Coronary artery (tissue), 2 donors: Measurements from ENCODE around the gene SYNE1.
A peak's percentile ranks its signal among the peaks of the same experiment; 100 is the strongest.

Source experiments
- DNase-seq: peaks from one replicate; pipeline ENCODE4 v3.0.0-alpha.2; 2017; ENCODE audit warnings: low spot score
- H3K27ac ChIP-seq, 2 donors: fragments of 200-600 bp; sonication (generic); one replicate each; pipeline ENCODE4 v1.5.1; 2016 to 2019
- H3K4me3 ChIP-seq: fragments of 200-600 bp; sonication (generic); 2 replicates; pipeline ENCODE4 v1.5.1; 2016; ENCODE audit warnings: mild to moderate bottlenecking, moderate library complexity
- CTCF ChIP-seq: fragments of 200-600 bp; sonication (generic); IDR thresholded peaks from one replicate; pipeline ENCODE4 v1.5.1; 2019; ENCODE audit warnings: antibody characterized with exemption

SYNE1 gene

GRCh38 chr6:152093711-152094110, 543.5 kb downstream of the SYNE1 start:
- H3K4me3 ChIP-seq, result no peak overlapping the region

GRCh38 chr6:152091851-152092341, 545.3 kb downstream of the SYNE1 start:
- H3K4me3 ChIP-seq, result no peak overlapping the region
- peak overlapping the region in 1 of 2 donors; percentile 64 for H3K27ac ChIP-seq
- TF ChIP-seq CTCF, result no peak
- no peak for DNase-seq

More at GRCh38 chr6:152093711-152094110, 543.5 kb downstream of the SYNE1 start:
- peak overlapping the region in 1 of 2 donors; percentile 94 for H3K27ac ChIP-seq
- no peak for TF ChIP-seq CTCF
- no peak for DNase-seq

- H3K27ac ChIP-seq, result peak overlapping the region in 1 of 2 donors; percentile 64
- no peak overlapping the region for H3K4me3 ChIP-seq
- no peak for DNase-seq
- TF ChIP-seq CTCF, result no peak
These were observed 546.0 kb downstream of the SYNE1 start for GRCh38 chr6:152091201-152091600.

GRCh38 chr6:152089992-152090391, 547.2 kb downstream of the SYNE1 start:
- Histone ChIP-seq H3K4me3 (no peak overlapping the region), H3K27ac (peak overlapping the region in 1 of 2 donors; percentile 51)
- TF ChIP-seq CTCF, result no peak
- DNase-seq, result no peak

GRCh38 chr6:152087701-152088100, 549.5 kb downstream of the SYNE1 start:
- H3K4me3 ChIP-seq, result no peak overlapping the region
- no peak for DNase-seq
- H3K27ac ChIP-seq, result no peak overlapping the region
- no peak for TF ChIP-seq CTCF

GRCh38 chr6:152087096-152087495, 550.1 kb downstream of the SYNE1 start:
- H3K4me3 ChIP-seq, result no peak overlapping the region
- no peak for TF ChIP-seq CTCF
- no peak for DNase-seq
- no peak overlapping the region for H3K27ac ChIP-seq

- no peak for DNase-seq
- TF ChIP-seq CTCF, result no peak
- no peak overlapping the region for H3K4me3 ChIP-seq
- no peak overlapping the region for H3K27ac ChIP-seq
These were observed 550.8 kb downstream of the SYNE1 start for GRCh38 chr6:152086223-152086873.
